Adrenal gland (tissue), 12 donors: ENCODE measurements around the gene ACSM5. TPM values are rescaled to one million over a fixed set of nuclear protein-coding genes. Genes with fewer than 3 reads are reported as not detected.
"Not testable (repeated sequence)": the region's sequence is repeated elsewhere in the genome, so short reads cannot be mapped to it uniquely, and the experiment has no call there.

Experiments used
- DNase-seq, 7 donors: peaks; one replicate each; pipeline ENCODE4 v3.0.0-alpha.2; 2019 to 2020
- H3K27ac ChIP-seq, 5 donors: fragments of 200-600 bp; sonication (generic) in 4 of 5; 1 replicate in 3 of 5; 2 replicates in 2 of 5; pipeline versions ENCODE4 v1.5.1 to v1.8.0; 2016 to 2020; ENCODE audit warnings: mild to moderate bottlenecking in 1 of 5
- H3K27me3 ChIP-seq: fragments of 200-600 bp; 2 replicates; pipeline ENCODE4 v1.8.0; 2021
- H3K36me3 ChIP-seq, 2 donors: fragments of 200-600 bp; replicated peaks in 1 of 2; 1 replicate in 1 of 2; 2 replicates in 1 of 2; pipeline versions ENCODE4 v1.5.1 to v1.8.0; 2018 to 2022
- H3K4me1 ChIP-seq, 2 donors: fragments of 200-600 bp; replicated peaks in 1 of 2; 1 replicate in 1 of 2; 2 replicates in 1 of 2; pipeline versions ENCODE4 v1.5.1 to v1.8.0; 2018 to 2021
- H3K4me3 ChIP-seq, 4 donors: fragments of 200-600 bp; sonication (generic) in 3 of 4; one replicate each; pipeline ENCODE4 v1.5.1; 2016 to 2018
- H3K9me3 ChIP-seq, 3 donors: fragments of 200-600 bp; sonication (generic) in 1 of 3; replicated peaks in 1 of 3; 1 replicate in 2 of 3; 2 replicates in 1 of 3; pipeline versions ENCODE4 v1.5.1 to v1.8.0; 2016 to 2021
- POLR2A ChIP-seq, 2 donors: fragments of 450-650 bp; IDR thresholded peaks; one replicate each; pipeline ENCODE4 v1.6.1; 2017; ENCODE audit warnings: antibody characterized with exemption in 2 of 2, mild to moderate bottlenecking in 2 of 2, moderate library complexity in 1 of 2
- WGBS, 4 donors: extraction: QIAGEN DNeasy Blood & Tissue Kit in 2 of 4; methylation state at CpG; one replicate each; pipeline versions ENCODE4 v1.1.5 to v1.1.7; 2013 to 2017; 5-methylcytosine and 5-hydroxymethylcytosine counted together
- intact Hi-C, 2 donors: fragments of 100-400 bp; cut with DNase I; formaldehyde crosslinking; loops; one replicate each; pipeline versions ENCODE4 v1.14.1 to v1.15.0; 2022 to 2023
- polyA plus RNA-seq, 3 donors: library from polyadenylated mRNA; stranded (reverse); fragments of 200-250 nt in 2 of 3; fragments of 350-450 nt in 1 of 3; fragmentation: Illumina TruSeq in 1 of 3; extraction: RNeasy Lipid Tissue Mini Kit (QIAGEN cat#74804) in 1 of 3; gene quantifications; one replicate each; pipeline ENCODE4 v1.2.3, GENCODE V29; 2013 to 2014
- total RNA-seq, 9 donors: library from RNA; depleted of rRNA in 4 of 9; stranded (reverse); fragments of >200 nt in 4 of 9; fragments of 120-200 nt in 1 of 9; fragmentation: NEBNext Ultra II Directional in 1 of 9; extraction: Animal tissue kit (Norgen Biotek cat#: 25700) in 1 of 9; gene quantifications; one replicate each; pipeline versions ENCODE4 v1.1.0 to v1.2.4, GENCODE V29; 2013 to 2023
- TF ChIP-seq, protein P1 (sequence below), 6 experiments: fragments of 450-650 bp in 4 of 6; fragments of 200-600 bp in 2 of 6; sonication (generic) in 1 of 6; IDR thresholded peaks; 1 replicate in 5 of 6; 2 replicates in 1 of 6; pipeline versions ENCODE4 v1.5.1 to v1.8.0; 2016 to 2021; ENCODE audit warnings: antibody characterized with exemption in 6 of 6, mild to moderate bottlenecking in 2 of 6, moderate library complexity in 1 of 6
- donor health status: healthy with polysubstance abuse.
- donor health status: Bipolar disorder and iron deficiency.
- donor health status: DM: yes; HTN: yes; CAD: no.
- donor health status: DM: no; HTN: no; CAD: no.
- donor health status: DM: no; HTN: no; CAD: no.
- donor health status: DM: yes; HTN: yes; CAD: no.

Gene ACSM5
- total and polyA plus RNA-seq, 12 donors, result 0.06 to 15.8 (median 6.3) TPM

GRCh38 chr16:20441191-20441590 is 31.9 kb downstream of the ACSM5 start:
- no peak overlapping the region for H3K27ac ChIP-seq
- H3K36me3 ChIP-seq, result no peaks in the 10 kb centered on the region
- no peak for DNase-seq
- H3K9me3 ChIP-seq, result no peaks in the 10 kb centered on the region
- intact Hi-C loops, result no loop called here
- H3K27me3 ChIP-seq, result no peaks in the 10 kb centered on the region
- 40 to 63% (median 47%) methylated on average over 3 of the region's 3 CpGs for WGBS, 4 donors
- TF ChIP-seq, protein P1, sequence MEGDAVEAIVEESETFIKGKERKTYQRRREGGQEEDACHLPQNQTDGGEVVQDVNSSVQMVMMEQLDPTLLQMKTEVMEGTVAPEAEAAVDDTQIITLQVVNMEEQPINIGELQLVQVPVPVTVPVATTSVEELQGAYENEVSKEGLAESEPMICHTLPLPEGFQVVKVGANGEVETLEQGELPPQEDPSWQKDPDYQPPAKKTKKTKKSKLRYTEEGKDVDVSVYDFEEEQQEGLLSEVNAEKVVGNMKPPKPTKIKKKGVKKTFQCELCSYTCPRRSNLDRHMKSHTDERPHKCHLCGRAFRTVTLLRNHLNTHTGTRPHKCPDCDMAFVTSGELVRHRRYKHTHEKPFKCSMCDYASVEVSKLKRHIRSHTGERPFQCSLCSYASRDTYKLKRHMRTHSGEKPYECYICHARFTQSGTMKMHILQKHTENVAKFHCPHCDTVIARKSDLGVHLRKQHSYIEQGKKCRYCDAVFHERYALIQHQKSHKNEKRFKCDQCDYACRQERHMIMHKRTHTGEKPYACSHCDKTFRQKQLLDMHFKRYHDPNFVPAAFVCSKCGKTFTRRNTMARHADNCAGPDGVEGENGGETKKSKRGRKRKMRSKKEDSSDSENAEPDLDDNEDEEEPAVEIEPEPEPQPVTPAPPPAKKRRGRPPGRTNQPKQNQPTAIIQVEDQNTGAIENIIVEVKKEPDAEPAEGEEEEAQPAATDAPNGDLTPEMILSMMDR (IDR thresholded peaks at IDR 0.05), result no peak
- TF ChIP-seq POLR2A (IDR thresholded peaks at IDR 0.05), result no peak
- no peaks in the 10 kb centered on the region for H3K4me1 ChIP-seq
- H3K4me3 ChIP-seq, result no peak overlapping the region

- H3K27me3 ChIP-seq, H3K4me3 ChIP-seq, H3K27ac ChIP-seq, H3K9me3 ChIP-seq, H3K36me3 ChIP-seq, DNase-seq, H3K4me1 ChIP-seq, intact Hi-C loops: not testable (repeated sequence)
- WGBS, 4 donors, result 73 to 96% (median 89%) methylated on average over 2 to 3 of the region's 4 CpGs
Measured at GRCh38 chr16:20441859-20442258, 32.5 kb downstream of the ACSM5 start.

DNA sequence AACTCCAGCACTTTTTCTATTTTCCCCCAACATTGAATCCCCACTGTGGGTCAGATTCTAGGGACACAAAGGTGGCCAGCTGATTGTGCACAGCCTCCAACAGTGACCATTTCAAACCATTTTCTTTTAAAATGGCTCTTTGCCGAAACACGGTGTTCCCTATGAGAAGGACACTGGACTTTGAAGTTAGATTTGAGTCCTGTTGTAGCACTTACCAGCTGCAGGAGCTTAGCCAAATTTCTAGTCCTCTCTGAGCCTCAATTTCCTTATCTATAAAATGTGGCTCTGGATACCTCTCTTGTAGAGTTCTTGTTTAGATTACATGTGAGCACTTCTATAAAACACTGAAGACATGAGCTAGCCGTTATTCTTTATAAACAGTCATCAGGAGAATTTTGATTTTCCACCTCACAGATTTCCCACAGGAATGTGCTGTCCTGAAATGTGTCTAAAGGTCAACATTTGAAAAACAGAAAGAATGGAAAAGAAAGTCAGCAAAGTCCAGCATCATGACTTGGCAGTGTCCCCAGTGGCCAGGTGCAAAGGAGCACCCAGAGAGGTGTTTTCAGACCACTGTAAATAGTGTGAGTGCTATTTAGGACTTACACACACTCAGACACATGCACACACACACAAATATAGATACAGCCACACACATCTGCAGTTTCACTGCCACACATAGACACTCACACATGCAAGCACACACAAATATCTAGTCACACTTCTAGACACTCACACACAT is 37.5 kb downstream of the ACSM5 start:
- no CpG with 5 or more reads among the region's 3 CpGs for WGBS, 4 donors
- DNase-seq, H3K27ac ChIP-seq, H3K36me3 ChIP-seq, H3K4me1 ChIP-seq, H3K27me3 ChIP-seq, H3K4me3 ChIP-seq, H3K9me3 ChIP-seq, intact Hi-C loops: not testable (repeated sequence)

DNA sequence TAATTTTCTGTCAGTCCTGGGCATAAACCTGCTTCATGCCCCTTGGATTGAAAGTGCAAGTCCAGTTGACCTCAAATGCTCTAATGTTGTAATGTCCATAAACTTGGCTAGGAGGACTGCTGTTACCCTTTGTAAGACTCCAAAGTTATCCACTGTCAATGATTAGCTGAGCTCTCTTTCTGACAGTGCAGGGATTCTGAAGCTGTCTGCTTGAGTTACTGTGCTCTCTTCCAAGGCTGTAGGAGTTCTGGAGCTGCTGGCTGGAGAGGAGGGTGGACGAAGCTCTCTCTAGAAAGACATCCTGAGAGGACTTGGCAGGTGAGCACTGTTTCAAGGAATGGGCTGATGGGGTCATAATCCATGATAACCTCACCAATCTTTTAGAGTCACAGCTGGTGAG is 42.0 kb downstream of the ACSM5 start, which contains the start of gene ACSM2A:
ACSM2A (plus strand) TSS at position 158 of the 400 bp plus-strand sequence. CDS start 8,594 bp downstream, outside the sequence.
- DNase-seq, H3K4me3 ChIP-seq, intact Hi-C loops, H3K9me3 ChIP-seq, H3K27me3 ChIP-seq, H3K36me3 ChIP-seq, H3K27ac ChIP-seq, H3K4me1 ChIP-seq: not testable (repeated sequence)
- 37 to 42% methylated on average over 1 of the region's 1 CpG; no CpG with 5 or more reads in 2 of the 4 donors for WGBS, 4 donors

- 80 to 83% (median 81%) methylated on average over 1 to 5 of the region's 5 CpGs; no CpG with 5 or more reads in 1 of the 4 donors for WGBS, 4 donors
- intact Hi-C loops, H3K4me3 ChIP-seq, H3K36me3 ChIP-seq, H3K9me3 ChIP-seq, H3K27ac ChIP-seq, H3K4me1 ChIP-seq, H3K27me3 ChIP-seq, DNase-seq: not testable (repeated sequence)
Measured at GRCh38 chr16:20453633-20454032, 44.3 kb downstream of the ACSM5 start.

- H3K27me3 ChIP-seq, H3K9me3 ChIP-seq, intact Hi-C loops, DNase-seq, H3K27ac ChIP-seq, H3K4me3 ChIP-seq, H3K4me1 ChIP-seq, H3K36me3 ChIP-seq: not testable (repeated sequence)
- WGBS, 4 donors, result 78 to 96% (median 89%) methylated on average over 2 of the region's 2 CpGs
Measured at GRCh38 chr16:20459227-20459626, 49.9 kb downstream of the ACSM5 start.

DNA sequence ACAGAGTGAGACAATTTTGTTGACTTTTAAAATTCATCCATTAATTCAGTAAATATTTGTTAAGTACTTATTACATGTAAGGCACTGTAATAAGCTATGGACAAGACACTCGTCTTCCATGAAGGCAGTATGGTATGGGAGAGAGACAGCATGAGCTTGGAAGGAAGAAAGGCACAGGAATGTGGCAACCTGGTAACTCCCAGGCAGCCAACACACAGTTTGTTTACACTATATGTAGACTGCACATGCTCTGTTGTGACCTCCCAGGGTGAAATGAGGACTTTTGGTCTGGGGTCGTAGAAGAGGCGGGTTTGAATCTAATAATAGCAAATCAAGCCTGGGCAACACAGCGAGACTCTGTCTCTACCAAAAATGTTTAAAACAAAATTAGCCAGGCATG is 51.0 kb downstream of the ACSM5 start:
- H3K27ac ChIP-seq, H3K27me3 ChIP-seq, DNase-seq, H3K36me3 ChIP-seq, intact Hi-C loops, H3K4me3 ChIP-seq, H3K4me1 ChIP-seq, H3K9me3 ChIP-seq: not testable (repeated sequence)
- 76 to 88% (median 76%) methylated on average over 1 to 3 of the region's 4 CpGs for WGBS, 4 donors

DNA sequence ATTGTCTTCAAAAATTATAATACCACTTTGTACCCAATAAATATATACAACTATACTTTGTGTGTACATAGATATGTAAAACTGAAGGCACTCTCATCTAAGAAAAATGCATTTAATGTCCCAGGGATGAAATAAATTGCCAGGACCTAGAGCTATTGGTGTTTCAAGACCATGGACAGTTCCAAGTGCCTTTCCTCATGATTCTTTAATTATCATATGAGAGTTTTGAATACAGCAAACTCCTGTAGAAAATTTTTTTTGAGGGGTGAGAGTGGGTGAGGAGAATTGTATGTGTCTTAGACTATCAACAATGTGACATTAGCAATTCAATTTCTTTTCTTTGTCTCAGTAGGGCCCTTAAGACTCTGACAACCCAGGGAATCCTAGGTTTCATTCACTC is 59.6 kb downstream of the ACSM5 start:
- H3K36me3 ChIP-seq, intact Hi-C loops, DNase-seq, H3K4me3 ChIP-seq, H3K9me3 ChIP-seq, H3K27ac ChIP-seq, H3K4me1 ChIP-seq, H3K27me3 ChIP-seq: not testable (repeated sequence)

DNA sequence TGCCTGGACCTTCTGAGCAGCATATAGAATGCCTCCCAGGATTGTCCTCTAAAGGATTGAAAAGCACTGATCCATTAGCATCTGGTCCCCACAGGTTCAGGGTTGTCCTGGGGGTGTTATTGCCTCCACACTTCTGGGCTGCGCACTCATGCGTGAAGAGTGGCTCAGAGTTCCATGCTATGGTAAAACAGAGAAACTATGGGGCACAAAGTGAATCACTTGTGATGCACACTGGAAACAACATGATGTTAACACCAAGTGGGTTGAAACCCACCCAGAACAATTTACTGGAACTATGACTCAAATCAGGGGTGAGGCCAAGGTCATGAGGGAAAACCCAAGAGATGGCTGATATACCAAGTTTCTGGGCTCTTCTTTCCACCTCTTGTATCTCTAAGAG is 60.6 kb downstream of the ACSM5 start:
- H3K27me3 ChIP-seq, H3K36me3 ChIP-seq, H3K27ac ChIP-seq, DNase-seq, H3K4me3 ChIP-seq, intact Hi-C loops, H3K9me3 ChIP-seq, H3K4me1 ChIP-seq: not testable (repeated sequence)
- WGBS, 4 donors, result 94 to 97% (median 96%) methylated on average over 2 of the region's 2 CpGs; no CpG with 5 or more reads in 1 of the 4 donors

DNA sequence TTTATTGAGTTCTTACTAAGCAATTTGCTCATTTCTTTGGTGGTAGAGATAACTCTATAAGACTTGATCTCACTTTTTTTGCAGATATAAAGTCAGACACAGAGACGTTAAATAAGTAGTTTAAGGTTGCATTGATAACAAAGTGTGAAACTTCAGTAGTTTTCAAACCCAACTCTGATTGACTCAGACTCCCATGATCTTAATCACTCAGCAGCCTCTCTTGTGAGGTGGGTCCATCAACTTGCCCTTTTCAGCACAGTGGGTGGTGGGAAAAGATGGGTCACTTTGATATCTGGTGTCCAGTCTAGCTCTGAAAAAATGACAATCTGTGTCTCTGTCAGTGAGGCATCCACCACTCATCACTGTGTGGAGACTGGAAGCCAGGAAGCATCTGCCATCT is 61.4 kb downstream of the ACSM5 start:
- H3K4me1 ChIP-seq, H3K27me3 ChIP-seq, H3K36me3 ChIP-seq, H3K27ac ChIP-seq, intact Hi-C loops, H3K9me3 ChIP-seq, H3K4me3 ChIP-seq, DNase-seq: not testable (repeated sequence)
- 60 to 79% (median 75%) methylated on average over 1 of the region's 1 CpG for WGBS, 4 donors
